Loucy (cell line): ENCODE measurements around the gene ACBD3.

Source experiments
- H2AFZ ChIP-seq: fragments of 200-600 bp; sonication (generic); 2 replicates; pipeline ENCODE4 v1.6.0; 2016; ENCODE audit warnings: antibody characterized with exemption, mild to moderate bottlenecking, low read length, moderate library complexity
- H3F3A ChIP-seq: fragments of 200-600 bp; 2 replicates; pipeline ENCODE4 v1.6.0; 2016; ENCODE audit warnings: antibody characterized with exemption, low read depth, mild to moderate bottlenecking
- H3K27me3 ChIP-seq: fragments of 200-600 bp; sonication (generic); 2 replicates; pipeline ENCODE4 v1.6.1; 2014; ENCODE audit warnings: low read length, mild to moderate bottlenecking; ENCODE audit not compliant: insufficient read depth, poor library complexity, severe bottlenecking
- H3K36me3 ChIP-seq: fragments of 200-600 bp; sonication (generic); 2 replicates; pipeline ENCODE4 v1.6.1; 2016; ENCODE audit warnings: low read length; ENCODE audit not compliant: insufficient read depth
- H3K4me1 ChIP-seq: fragments of 200-600 bp; sonication (generic); 2 replicates; pipeline ENCODE4 v1.5.1; 2014; ENCODE audit warnings: low read length, mild to moderate bottlenecking; ENCODE audit not compliant: insufficient read depth, poor library complexity, severe bottlenecking
- H3K4me2 ChIP-seq: fragments of 200-600 bp; sonication (generic); 2 replicates; pipeline ENCODE4 v1.6.0; 2014; ENCODE audit warnings: antibody characterized with exemption, low read length, low read depth, mild to moderate bottlenecking; ENCODE audit not compliant: poor library complexity, severe bottlenecking
- H3K4me3 ChIP-seq: fragments of 200-600 bp; sonication (generic); 2 replicates; pipeline ENCODE4 v1.5.1; 2014; ENCODE audit warnings: low read length, mild to moderate bottlenecking, mixed read lengths; ENCODE audit not compliant: poor library complexity, severe bottlenecking
- H3K79me2 ChIP-seq: fragments of 200-600 bp; sonication (generic); 2 replicates; pipeline ENCODE4 v1.6.1; 2014; ENCODE audit warnings: low read length; ENCODE audit not compliant: insufficient read depth
- H3K9ac ChIP-seq: fragments of 200-600 bp; sonication (generic); 2 replicates; pipeline ENCODE4 v1.6.0; 2014; ENCODE audit warnings: mild to moderate bottlenecking, low read depth, low read length, moderate library complexity; ENCODE audit not compliant: poor library complexity, severe bottlenecking
- H3K9me2 ChIP-seq: fragments of 200-600 bp; sonication (generic); replicated peaks from 2 replicates; pipeline ENCODE4 v1.6.1; 2016; ENCODE audit warnings: low read depth, low read length, mixed read lengths
- H3K9me3 ChIP-seq: fragments of 200-600 bp; sonication (generic); 2 replicates; pipeline ENCODE4 v1.6.1; 2014; ENCODE audit warnings: mild to moderate bottlenecking, antibody characterized with exemption, low read length, low read depth; ENCODE audit not compliant: insufficient read depth
- H4K20me1 ChIP-seq: fragments of 200-600 bp; sonication (generic); 2 replicates; pipeline ENCODE4 v1.6.0; 2014; ENCODE audit warnings: antibody characterized with exemption, low read length, mild to moderate bottlenecking; ENCODE audit not compliant: insufficient read depth, poor library complexity, severe bottlenecking
- CTCF ChIP-seq: fragments of 200-600 bp; sonication (generic); conservative IDR thresholded peaks from 2 replicates; pipeline ENCODE4 v1.5.1; 2014; ENCODE audit warnings: mild to moderate bottlenecking, antibody characterized with exemption, low read length
- EZH2phosphoT487 ChIP-seq: fragments of 200-600 bp; IDR thresholded peaks from 2 replicates; pipeline ENCODE4 v1.6.1; 2018; ENCODE audit warnings: antibody characterized with exemption, mild to moderate bottlenecking, moderate library complexity, borderline replicate concordance

ACBD3 gene

GRCh38 chr1:226135059-226135651 is 51.4 kb downstream of the ACBD3 start:
- H3K9me3 ChIP-seq = no peaks in the 10 kb centered on the region
- no peak overlapping the region for H3K4me3 ChIP-seq
- H3K9me2 ChIP-seq = no peaks in the 10 kb centered on the region
- no peaks in the 10 kb centered on the region for H4K20me1 ChIP-seq
- no peaks in the 10 kb centered on the region for H3K4me1 ChIP-seq
- H3F3A ChIP-seq = no peaks in the 10 kb centered on the region
- H3K9ac ChIP-seq = no peak overlapping the region
- no peak for TF ChIP-seq CTCF
- H3K4me2 ChIP-seq = no peak overlapping the region
- no peaks in the 10 kb centered on the region for H3K36me3 ChIP-seq
- H2AFZ ChIP-seq = no peak overlapping the region
- no peaks in the 10 kb centered on the region for H3K79me2 ChIP-seq
- H3K27me3 ChIP-seq = no peaks in the 10 kb centered on the region

GRCh38 chr1:226134170-226135058 is 52.1 kb downstream of the ACBD3 start:
- H4K20me1 ChIP-seq = no peaks in the 10 kb centered on the region
- no peaks in the 10 kb centered on the region for H3K9me2 ChIP-seq
- H3K4me2 ChIP-seq = no peak overlapping the region
- no peak overlapping the region for H3K9ac ChIP-seq
- H2AFZ ChIP-seq = no peak overlapping the region
- H3K27me3 ChIP-seq = no peaks in the 10 kb centered on the region
- TF ChIP-seq CTCF (no peak), EZH2phosphoT487 (no peak)
- no peaks in the 10 kb centered on the region for H3K9me3 ChIP-seq
- no peak overlapping the region for H3K4me3 ChIP-seq
- no peaks in the 10 kb centered on the region for H3F3A ChIP-seq
- H3K4me1 ChIP-seq = no peaks in the 10 kb centered on the region
- no peaks in the 10 kb centered on the region for H3K79me2 ChIP-seq
- H3K36me3 ChIP-seq = no peaks in the 10 kb centered on the region

- Histone ChIP-seq H3K27me3 (no peaks in the 10 kb centered on the region), H3K9ac (no peak overlapping the region), H2AFZ (no peak overlapping the region), H3K9me3 (no peaks in the 10 kb centered on the region), H3K4me1 (no peaks in the 10 kb centered on the region), H3K36me3 (no peaks in the 10 kb centered on the region), H3K9me2 (no peaks in the 10 kb centered on the region), H3K79me2 (no peaks in the 10 kb centered on the region), H3K4me2 (no peak overlapping the region), H4K20me1 (no peaks in the 10 kb centered on the region), H3K4me3 (no peak overlapping the region), H3F3A (no peaks in the 10 kb centered on the region)
- TF ChIP-seq CTCF (no peak), EZH2phosphoT487 (no peak)
Observed at GRCh38 chr1:226133504-226134123, 52.9 kb downstream of the ACBD3 start.
